ENCODE measurements around the gene ASPM. TPM values are rescaled to one million over a fixed set of nuclear protein-coding genes. Genes with fewer than 3 reads are reported as not detected.
A peak's percentile ranks its signal among the peaks of the same experiment; 100 is the strongest.

The ASPM gene
- total RNA-seq = 10 to 100 TPM; 53.4 to 56.9 TPM

GRCh38 chr1:197146101-197147095 lies at the start of gene ASPM:
Gene ASPM (minus strand): TSS chr1:197146669. CDS start chr1:197146437, 232 bp downstream.
- H3K36me3 Mint-ChIP-seq (ENCODE audit: insufficient read depth in 2 of 2) = peaks cover 8 to 24% of the 10 kb centered on the region in 2 donors
- no peaks in the 10 kb centered on the region for H3K9me3 Mint-ChIP-seq
- H3K27me3 Mint-ChIP-seq (ENCODE audit: low read depth) = no peaks in the 10 kb centered on the region
- ATAC-seq (replicated peaks in 1 of 2) = peak; percentile 98
- peak within 1 kb of the TSS; percentile 97 for H3K27ac Mint-ChIP-seq
- peak; percentile 92 to 96 for DNase-seq
- H3K4me1 Mint-ChIP-seq (ENCODE audit: low read depth) = peaks cover 19% of the 10 kb centered on the region
- peak within 1 kb of the TSS; percentile 87 to 97 for H3K4me3 Mint-ChIP-seq

- Mint-ChIP-seq H3K9me3 (no peaks in the 10 kb centered on the region), H3K4me3 (no peak overlapping the region), H3K36me3 (ENCODE audit: insufficient read depth in 2 of 2) (peaks cover 1% of the 10 kb centered on the region in 2 donors), H3K4me1 (ENCODE audit: low read depth) (peaks cover 54% of the 10 kb centered on the region), H3K27ac (no peak overlapping the region), H3K27me3 (ENCODE audit: low read depth) (no peaks in the 10 kb centered on the region)
- DNase-seq (no peak), ATAC-seq (replicated peaks in 1 of 2) (no peak)
Observed at GRCh38 chr1:197195100-197195499, 48.6 kb upstream of the ASPM start.

- Mint-ChIP-seq H3K36me3 (ENCODE audit: insufficient read depth in 2 of 2) (peaks cover 9 to 18% of the 10 kb centered on the region in 2 donors), H3K4me3 (no peak overlapping the region), H3K9me3 (no peaks in the 10 kb centered on the region), H3K27me3 (ENCODE audit: low read depth) (no peaks in the 10 kb centered on the region), H3K27ac (no peak overlapping the region), H3K4me1 (ENCODE audit: low read depth) (no peaks in the 10 kb centered on the region)
- DNase-seq (no peak), ATAC-seq (replicated peaks in 1 of 2) (no peak)
Observed at GRCh38 chr1:197184190-197184589, 37.7 kb upstream of the ASPM start.

GRCh38 chr1:197183195-197183748 lies 36.8 kb upstream of the ASPM start:
- Mint-ChIP-seq H3K9me3 (no peaks in the 10 kb centered on the region), H3K4me1 (ENCODE audit: low read depth) (no peaks in the 10 kb centered on the region), H3K27me3 (ENCODE audit: low read depth) (no peaks in the 10 kb centered on the region), H3K4me3 (no peak overlapping the region), H3K36me3 (ENCODE audit: insufficient read depth in 2 of 2) (peaks cover 9 to 18% of the 10 kb centered on the region in 2 donors), H3K27ac (no peak overlapping the region)
- DNase-seq (no peak), ATAC-seq (replicated peaks in 1 of 2) (no peak)

GRCh38 chr1:197182716-197183115 lies 36.2 kb upstream of the ASPM start:
- Mint-ChIP-seq H3K27ac (no peak overlapping the region), H3K27me3 (ENCODE audit: low read depth) (no peaks in the 10 kb centered on the region), H3K36me3 (ENCODE audit: insufficient read depth in 2 of 2) (peaks cover 9 to 18% of the 10 kb centered on the region in 2 donors), H3K4me1 (ENCODE audit: low read depth) (no peaks in the 10 kb centered on the region), H3K4me3 (no peak overlapping the region), H3K9me3 (no peaks in the 10 kb centered on the region)
- no peak for ATAC-seq (replicated peaks in 1 of 2)
- DNase-seq = no peak

- H3K27me3 Mint-ChIP-seq (ENCODE audit: low read depth) = no peaks in the 10 kb centered on the region
- no peaks in the 10 kb centered on the region for H3K9me3 Mint-ChIP-seq
- H3K4me3 Mint-ChIP-seq = no peak overlapping the region
- H3K36me3 Mint-ChIP-seq (ENCODE audit: insufficient read depth in 2 of 2) = peaks cover 7 to 12% of the 10 kb centered on the region in 2 donors
- no peak overlapping the region for H3K27ac Mint-ChIP-seq
- DNase-seq (no peak), ATAC-seq (replicated peaks in 1 of 2) (no peak)
- no peaks in the 10 kb centered on the region for H3K4me1 Mint-ChIP-seq (ENCODE audit: low read depth)
Observed at GRCh38 chr1:197181982-197182381, 35.5 kb upstream of the ASPM start.

GRCh38 chr1:197180252-197180878 lies 33.9 kb upstream of the ASPM start:
- ATAC-seq (replicated peaks in 1 of 2) = no peak
- H3K27me3 Mint-ChIP-seq (ENCODE audit: low read depth) = no peaks in the 10 kb centered on the region
- DNase-seq = no peak
- peaks cover under 1 to 4% of the 10 kb centered on the region in 2 donors for H3K36me3 Mint-ChIP-seq (ENCODE audit: insufficient read depth in 2 of 2)
- no peak overlapping the region for H3K4me3 Mint-ChIP-seq
- no peaks in the 10 kb centered on the region for H3K4me1 Mint-ChIP-seq (ENCODE audit: low read depth)
- no peaks in the 10 kb centered on the region for H3K9me3 Mint-ChIP-seq
- H3K27ac Mint-ChIP-seq = no peak overlapping the region

- Mint-ChIP-seq H3K4me1 (ENCODE audit: low read depth) (no peaks in the 10 kb centered on the region), H3K27me3 (ENCODE audit: low read depth) (no peaks in the 10 kb centered on the region), H3K27ac (no peak overlapping the region), H3K4me3 (no peak overlapping the region), H3K36me3 (ENCODE audit: insufficient read depth in 2 of 2) (peaks cover 0 to 3% of the 10 kb centered on the region in 2 donors), H3K9me3 (no peaks in the 10 kb centered on the region)
- DNase-seq = no peak
- ATAC-seq (replicated peaks in 1 of 2) = no peak
Observed at GRCh38 chr1:197178998-197179397, 32.5 kb upstream of the ASPM start.

- Mint-ChIP-seq H3K27ac (no peak overlapping the region), H3K36me3 (ENCODE audit: insufficient read depth in 2 of 2) (no peaks in the 10 kb centered on the region), H3K4me3 (no peak overlapping the region), H3K9me3 (no peaks in the 10 kb centered on the region), H3K4me1 (ENCODE audit: low read depth) (peaks cover 4% of the 10 kb centered on the region), H3K27me3 (ENCODE audit: low read depth) (no peaks in the 10 kb centered on the region)
- DNase-seq (no peak), ATAC-seq (replicated peaks in 1 of 2) (no peak)
Observed at GRCh38 chr1:197174818-197175217, 28.3 kb upstream of the ASPM start.

GRCh38 chr1:197173571-197174507 lies 27.4 kb upstream of the ASPM start:
- Mint-ChIP-seq H3K36me3 (ENCODE audit: insufficient read depth in 2 of 2) (no peaks in the 10 kb centered on the region), H3K4me1 (ENCODE audit: low read depth) (peaks cover 4% of the 10 kb centered on the region), H3K27me3 (ENCODE audit: low read depth) (no peaks in the 10 kb centered on the region), H3K27ac (no peak overlapping the region), H3K9me3 (no peaks in the 10 kb centered on the region), H3K4me3 (no peak overlapping the region)
- ATAC-seq (replicated peaks in 1 of 2) (no peak), DNase-seq (no peak)

- H3K27me3 Mint-ChIP-seq (ENCODE audit: low read depth) = no peaks in the 10 kb centered on the region
- peak overlapping the region; percentile 76 for H3K27ac Mint-ChIP-seq
- H3K9me3 Mint-ChIP-seq = no peaks in the 10 kb centered on the region
- no peaks in the 10 kb centered on the region for H3K36me3 Mint-ChIP-seq (ENCODE audit: insufficient read depth in 2 of 2)
- no peak overlapping the region for H3K4me3 Mint-ChIP-seq
- no peak for ATAC-seq (replicated peaks in 1 of 2)
- DNase-seq = no peak
- peaks cover 4% of the 10 kb centered on the region for H3K4me1 Mint-ChIP-seq (ENCODE audit: low read depth)
Observed at GRCh38 chr1:197171531-197171930, 25.1 kb upstream of the ASPM start.

GRCh38 chr1:197170538-197170937 lies 24.1 kb upstream of the ASPM start:
- H3K4me1 Mint-ChIP-seq (ENCODE audit: low read depth) = peaks cover 4% of the 10 kb centered on the region
- H3K4me3 Mint-ChIP-seq = no peak overlapping the region
- H3K27me3 Mint-ChIP-seq (ENCODE audit: low read depth) = no peaks in the 10 kb centered on the region
- ATAC-seq (replicated peaks in 1 of 2) (no peak), DNase-seq (no peak)
- H3K9me3 Mint-ChIP-seq = no peaks in the 10 kb centered on the region
- H3K27ac Mint-ChIP-seq = no peak overlapping the region
- no peaks in the 10 kb centered on the region for H3K36me3 Mint-ChIP-seq (ENCODE audit: insufficient read depth in 2 of 2)
